Measurements from ENCODE around the gene BMERB1. TPM values are rescaled to one million over a fixed set of nuclear protein-coding genes. Genes with fewer than 3 reads are reported as not detected.

Gene BMERB1
- total RNA-seq, 1 donor from 2014 or later, result 55.0 TPM

- intact Hi-C loops (cut with micrococcal nuclease), result no loop called here
- no peak for DNase-seq
These were observed 53.2 kb downstream of the BMERB1 start for GRCh38 chr16:15487336-15488284.

GRCh38 chr16:15489016-15489415 lies 54.6 kb downstream of the BMERB1 start:
- DNase-seq, result no peak
- no peak for ATAC-seq
- intact Hi-C loops (cut with micrococcal nuclease), result no loop called here

More at GRCh38 chr16:15487336-15488284, 53.2 kb downstream of the BMERB1 start:
- ATAC-seq, result no peak

DNA sequence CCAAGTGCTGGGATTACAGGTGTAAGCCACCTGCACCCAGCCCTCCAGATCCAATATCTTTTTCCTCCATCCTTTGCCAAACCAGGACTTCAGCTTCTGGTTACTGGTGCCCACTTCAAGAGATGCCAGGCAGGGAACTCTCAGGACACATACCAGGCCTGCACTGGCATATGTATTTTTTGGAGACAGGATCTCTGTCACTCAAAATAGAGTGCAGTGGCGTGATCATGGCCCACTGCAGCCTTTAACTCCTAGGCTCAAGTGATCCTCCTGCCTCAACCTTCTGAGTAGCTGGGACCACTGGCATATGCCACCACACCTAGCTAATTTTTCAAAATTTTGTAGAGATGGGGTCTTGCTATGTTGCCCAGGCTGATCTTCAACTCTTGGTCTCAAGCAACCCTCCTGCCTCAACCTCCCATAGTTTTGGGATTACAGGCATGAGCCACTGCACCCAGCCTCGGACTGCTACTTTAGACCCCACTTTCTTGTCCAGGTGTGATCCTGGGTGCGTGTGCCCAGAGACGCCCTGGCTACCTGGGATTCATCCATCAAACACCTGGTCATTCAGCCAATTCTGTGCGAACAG lies 55.8 kb downstream of the BMERB1 start:
- ATAC-seq, result peak; percentile 56
- no peak for DNase-seq
- intact Hi-C loops (cut with micrococcal nuclease), result no loop called here

DNA sequence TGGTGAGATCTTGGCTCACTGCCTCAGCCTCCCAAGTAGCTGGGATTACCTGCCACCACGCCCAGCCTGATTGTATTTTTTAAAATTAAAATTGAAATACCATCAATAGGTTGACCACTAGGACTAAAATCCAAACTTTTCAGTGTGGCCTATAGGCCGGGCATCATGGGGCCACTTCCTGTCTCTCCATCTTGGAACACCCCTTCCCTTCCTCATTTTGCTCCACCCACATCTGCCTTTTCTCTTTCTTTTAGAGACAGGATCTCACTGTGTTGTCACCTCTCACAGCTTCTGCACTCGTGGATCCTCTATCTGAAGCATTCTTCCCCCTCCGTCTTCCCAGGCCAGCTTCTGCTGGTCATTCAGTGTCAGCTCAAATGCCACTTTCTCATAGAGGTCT lies 57.0 kb downstream of the BMERB1 start:
- no peak for DNase-seq
- intact Hi-C loops (cut with micrococcal nuclease), result no loop called here
- no peak for ATAC-seq

DNA sequence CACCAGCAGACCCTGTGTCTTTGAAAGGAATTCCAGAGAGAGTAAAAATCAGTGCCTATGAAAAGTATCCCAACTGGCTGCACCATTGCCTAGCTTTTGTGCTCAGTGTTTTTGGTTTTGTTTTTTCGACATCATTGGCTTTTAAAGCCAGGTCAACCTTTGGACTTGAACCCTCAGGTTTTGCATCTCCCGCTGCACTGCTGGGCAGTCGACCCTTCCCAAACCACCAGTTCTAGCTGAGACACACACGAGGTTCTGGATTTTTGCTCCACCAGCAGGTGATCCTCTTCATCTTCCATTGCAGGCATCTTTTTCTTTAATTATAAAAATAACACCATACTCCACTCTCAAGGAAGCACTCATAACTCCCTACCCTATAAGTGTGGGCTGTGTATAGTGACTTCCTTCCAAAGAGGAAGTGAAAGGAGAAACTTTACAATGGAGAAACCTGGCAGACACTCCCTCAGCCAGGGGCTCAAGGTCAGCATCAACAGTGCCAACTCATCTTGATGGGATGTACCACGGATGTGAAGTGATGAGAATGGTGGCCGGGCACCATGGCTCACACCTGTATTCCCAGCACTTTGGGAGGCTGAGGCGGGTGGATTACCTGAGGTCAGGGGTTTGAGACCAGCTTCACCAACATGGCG lies 57.8 kb downstream of the BMERB1 start:
- intact Hi-C loops (cut with micrococcal nuclease), result no loop called here

DNA sequence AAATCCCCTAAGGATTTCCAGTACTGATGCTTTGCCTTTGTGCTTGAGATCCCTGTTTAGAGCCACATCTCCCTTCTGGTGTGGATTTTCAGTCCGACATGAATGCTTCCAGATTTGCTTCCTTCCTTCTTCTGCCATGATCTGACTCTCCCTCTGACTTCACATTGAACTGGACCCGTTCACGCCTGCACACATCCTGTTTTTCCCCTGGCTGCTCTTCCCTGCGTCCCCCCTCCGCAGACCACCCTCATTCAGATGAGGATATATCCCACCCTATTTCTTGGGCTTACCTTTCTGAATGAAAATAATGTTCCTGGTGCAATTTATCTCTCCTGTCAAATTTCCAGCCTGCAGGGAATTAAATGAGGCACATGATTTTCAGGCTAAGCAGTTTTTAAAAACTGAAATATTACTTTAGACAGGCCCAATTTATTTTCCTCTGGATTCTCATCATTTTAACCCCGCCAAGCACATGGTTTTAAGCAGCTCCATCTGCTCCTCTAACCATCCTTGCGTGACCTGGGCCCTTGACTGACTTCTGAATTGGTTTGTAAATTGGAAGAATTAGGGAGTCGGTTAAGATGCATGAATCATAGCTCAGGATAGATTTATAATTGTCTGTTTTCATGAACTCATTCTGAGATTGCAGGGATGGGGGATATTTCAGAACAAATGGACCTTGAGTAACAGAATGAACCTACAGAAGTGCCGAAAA lies 59.2 kb downstream of the BMERB1 start:
- DNase-seq (no peak), ATAC-seq (peak; percentile 8)
- intact Hi-C loops (cut with micrococcal nuclease), result no loop called here

More for the DNA sequence above, 57.8 kb downstream of the BMERB1 start:
- DNase-seq, result no peak
- no peak for ATAC-seq

DNA sequence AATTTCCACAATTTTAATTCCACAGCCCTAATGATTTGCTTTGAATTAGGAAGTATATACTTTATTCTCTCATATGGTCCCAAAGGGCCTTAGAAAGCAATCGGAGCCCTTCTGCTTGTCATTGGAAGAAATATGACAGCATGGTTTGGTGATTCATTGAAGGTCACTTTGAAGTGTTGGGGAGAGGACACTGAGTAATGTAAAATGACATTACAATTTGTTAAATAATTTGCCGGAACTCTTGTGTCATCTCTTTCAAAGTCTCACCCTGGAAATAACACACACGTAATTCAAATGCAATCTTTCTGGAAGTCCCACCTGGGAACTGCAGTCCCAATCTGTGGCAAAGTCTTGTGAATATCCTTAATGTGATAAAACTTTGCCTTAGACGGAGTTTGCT lies 59.8 kb downstream of the BMERB1 start:
- DNase-seq, result no peak
- intact Hi-C loops (cut with micrococcal nuclease), result no loop called here
- peak; percentile 8 for ATAC-seq

DNA sequence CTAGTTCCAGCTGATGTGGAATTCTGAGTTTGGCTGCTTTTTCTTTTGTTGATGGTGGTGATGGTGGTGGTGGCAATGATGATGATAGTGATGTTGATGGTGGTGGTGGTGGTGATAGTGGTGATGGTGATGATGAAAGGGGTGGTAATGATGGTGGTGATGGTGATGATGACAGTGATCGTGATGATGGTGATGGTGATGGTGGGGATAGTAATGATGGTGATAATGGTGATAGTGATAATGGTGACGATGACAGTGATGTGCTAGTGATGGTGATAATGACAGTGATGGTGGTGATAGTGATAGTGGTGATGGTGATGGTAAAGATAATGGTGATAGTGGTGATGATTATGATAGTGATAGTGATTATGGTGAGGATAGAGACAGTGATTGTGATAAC lies 61.5 kb downstream of the BMERB1 start:
- no peak for DNase-seq
- intact Hi-C loops (cut with micrococcal nuclease), result no loop called here
- ATAC-seq, result no peak

DNA sequence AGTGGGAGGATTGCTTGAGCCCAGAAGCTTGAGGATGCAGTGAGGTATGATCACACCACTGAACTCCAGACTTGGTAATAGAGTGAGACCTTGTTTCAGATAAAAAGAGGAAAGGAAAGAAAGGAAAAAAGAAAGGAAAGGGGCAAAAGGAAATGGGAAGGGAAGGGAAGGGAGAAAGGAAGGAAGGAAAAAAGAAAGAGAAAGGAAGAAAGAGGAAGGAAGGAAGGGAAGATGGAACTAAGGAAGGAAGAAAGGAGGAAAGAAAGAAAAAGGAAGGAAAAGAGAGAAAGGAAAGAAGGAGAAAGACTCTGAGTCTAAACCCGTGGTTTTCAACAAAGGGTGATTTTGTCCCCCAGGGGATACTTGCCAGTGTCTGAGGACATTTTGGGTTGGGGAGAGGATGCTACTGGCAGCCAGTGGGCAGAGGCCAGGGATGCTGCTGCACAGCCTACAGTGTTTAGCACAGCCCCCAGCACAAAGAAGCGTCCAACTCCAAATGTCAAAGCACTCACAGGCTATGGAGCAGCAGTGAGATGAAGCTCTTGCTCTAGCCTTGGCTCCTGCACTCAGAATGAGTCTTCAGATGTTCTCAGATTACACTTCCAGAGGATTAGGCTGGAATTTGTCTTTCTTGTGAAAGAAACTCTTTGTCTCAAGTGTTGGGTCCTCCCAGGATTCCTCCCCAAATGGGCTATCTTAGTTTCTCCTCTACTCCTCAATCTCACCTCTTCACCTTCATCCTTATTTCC lies 64.2 kb downstream of the BMERB1 start:
- intact Hi-C loops (cut with micrococcal nuclease), result no loop called here
- ATAC-seq, result peak; percentile 51
- DNase-seq, result no peak

GRCh38 chr16:15502041-15502725 lies 67.8 kb downstream of the BMERB1 start:
- DNase-seq (no peak), ATAC-seq (no peak)

GRCh38 chr16:15506441-15506840 lies 72.1 kb downstream of the BMERB1 start:
- intact Hi-C loops (cut with micrococcal nuclease), result no loop called here
- ATAC-seq, result no peak

More at GRCh38 chr16:15502041-15502725, 67.8 kb downstream of the BMERB1 start:
- intact Hi-C loops (cut with micrococcal nuclease), result no loop called here

DNA sequence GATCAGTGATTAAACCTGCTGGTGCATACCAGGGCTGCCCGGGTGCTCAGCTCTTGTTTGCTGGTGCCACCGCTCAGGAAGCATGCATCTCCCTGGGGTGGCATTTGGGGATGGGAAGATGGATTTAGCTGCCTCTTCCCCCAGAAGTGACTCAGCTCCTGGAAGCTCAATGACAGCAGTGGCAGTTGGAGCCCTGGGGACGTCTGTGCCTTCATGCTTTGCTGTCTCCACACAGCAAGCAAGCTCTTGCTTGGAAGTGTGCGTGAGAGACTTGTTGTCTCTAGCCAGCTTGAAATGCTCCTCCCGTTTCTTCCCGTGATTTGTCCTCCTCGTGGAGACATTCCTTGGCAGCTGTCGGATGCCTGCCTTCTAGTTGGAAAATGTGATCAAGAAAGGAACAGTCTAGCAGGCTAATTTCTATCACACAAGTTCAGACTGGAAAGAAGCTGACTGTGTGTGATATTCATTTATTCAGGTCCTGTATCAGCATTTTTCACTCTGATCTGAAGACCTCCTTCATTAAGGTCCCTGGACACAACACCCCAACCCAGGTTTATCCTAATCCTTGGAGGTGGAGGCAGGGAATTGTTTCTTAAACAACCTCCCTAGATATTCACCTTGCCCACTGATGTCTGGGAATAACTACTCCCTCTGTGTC lies 73.0 kb downstream of the BMERB1 start:
- ATAC-seq (peak; percentile 58), DNase-seq (no peak)
- intact Hi-C loops (cut with micrococcal nuclease), result no loop called here

More at GRCh38 chr16:15506441-15506840, 72.1 kb downstream of the BMERB1 start:
- DNase-seq, result no peak

DNA sequence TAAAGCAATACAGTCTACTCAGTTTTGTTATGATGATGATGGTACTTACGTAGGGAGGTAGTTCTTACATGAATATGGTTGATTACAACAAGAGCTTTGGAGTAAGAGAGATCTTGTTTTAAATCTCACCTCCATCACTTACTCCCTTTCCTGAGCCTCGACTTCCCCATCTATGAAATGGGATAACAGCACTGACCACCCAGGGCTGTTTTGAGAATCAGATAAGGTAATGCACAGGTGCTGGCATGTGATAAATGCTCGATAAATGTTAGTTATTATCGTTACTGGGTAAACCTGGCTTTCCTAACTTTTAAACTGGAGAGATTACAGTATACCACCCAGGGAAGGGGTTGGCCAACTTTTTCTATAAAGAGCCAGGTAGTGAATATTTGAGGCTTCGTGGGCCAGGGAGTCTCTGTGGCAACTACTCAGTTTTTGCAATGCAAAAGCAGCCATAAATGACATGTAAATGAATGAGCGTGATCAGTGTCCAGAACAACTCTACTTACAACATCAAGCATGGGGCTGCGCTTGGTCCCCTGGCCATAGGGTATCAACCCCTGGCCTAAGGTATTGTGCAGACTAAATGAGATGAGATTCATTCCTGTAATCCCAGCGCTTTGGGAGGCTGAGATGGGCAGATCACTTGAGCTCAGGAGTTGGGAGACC lies 73.7 kb downstream of the BMERB1 start:
- no peak for DNase-seq
- ATAC-seq, result no peak
- intact Hi-C loops (cut with micrococcal nuclease), result no loop called here

GRCh38 chr16:15509051-15509592 lies 74.7 kb downstream of the BMERB1 start:
- intact Hi-C loops (cut with micrococcal nuclease), result no loop called here
- DNase-seq, result no peak
- no peak for ATAC-seq

GRCh38 chr16:15509593-15510535 lies 75.5 kb downstream of the BMERB1 start:
- intact Hi-C loops (cut with micrococcal nuclease), result no loop called here
- no peak for ATAC-seq
- DNase-seq, result no peak

DNA sequence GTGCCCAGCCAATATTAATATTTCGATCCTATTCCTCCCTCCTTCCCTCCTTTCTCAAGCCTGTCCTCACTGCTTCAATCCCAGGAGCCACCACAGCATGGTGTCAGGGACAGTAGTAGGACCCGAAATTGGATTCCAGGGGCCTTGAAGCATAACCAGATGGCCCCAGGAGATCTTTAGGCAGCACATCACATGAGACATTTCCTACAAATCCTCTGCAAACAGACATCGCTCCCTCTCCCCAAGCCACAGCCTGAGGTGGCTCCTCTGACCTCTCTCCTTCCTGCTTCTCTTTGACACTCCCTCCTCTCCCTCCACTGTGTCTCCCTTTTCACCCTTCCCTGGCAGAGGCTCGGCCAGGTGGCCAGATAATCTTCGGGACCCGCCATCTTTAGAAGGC lies 76.6 kb downstream of the BMERB1 start:
- intact Hi-C loops (cut with micrococcal nuclease), result no loop called here
- ATAC-seq, result no peak
- DNase-seq, result no peak

Measured in left ventricle myocardium superior (tissue), 1 donor.